Activated CD8-positive, alpha-beta T cell treated with anti-CD3 and anti-CD28 coated beads for 36 hours (primary cell): ENCODE data around the gene LGI4. TPM values are rescaled to one million over a fixed set of nuclear protein-coding genes. Genes with fewer than 3 reads are reported as not detected.

Experiments used
- ATAC-seq: fragments of 200-7000 bp; cut with Tn5 transposase; one replicate; pipeline ENCODE4 v1.10.0; 2021; ENCODE audit warnings: mild to moderate bottlenecking, moderate library complexity
- CTCF ChIA-PET: fragments of 350-600 bp; sonication (Branson Sonifier 250); formaldehyde crosslinking; loops from one replicate; lab custom pipeline; 2021; ENCODE audit warnings: antibody characterized with exemption; lab: Charles Lee
- POLR2A ChIA-PET: fragments of 350-600 bp; sonication (Branson Sonifier 250); formaldehyde crosslinking; loops from one replicate; lab custom pipeline; 2021; ENCODE audit warnings: antibody characterized with exemption; lab: Charles Lee
- DNase-seq: peaks from one replicate; pipeline ENCODE4 v3.0.0-alpha.2; 2020
- H3K27ac Mint-ChIP-seq: one replicate; pipeline ENCODE4 v1.8.0; 2021; ENCODE audit warnings: mild to moderate bottlenecking, mixed read lengths
- H3K27me3 Mint-ChIP-seq: one replicate; pipeline ENCODE4 v1.8.0; 2021; ENCODE audit warnings: mixed read lengths
- H3K36me3 Mint-ChIP-seq: one replicate; pipeline ENCODE4 v1.8.0; 2021; ENCODE audit warnings: low read depth, mixed read lengths
- H3K4me1 Mint-ChIP-seq: one replicate; pipeline ENCODE4 v1.8.0; 2021; ENCODE audit warnings: low read depth, mixed read lengths
- H3K4me3 Mint-ChIP-seq: one replicate; pipeline ENCODE4 v1.8.0; 2021; ENCODE audit warnings: mild to moderate bottlenecking, moderate library complexity, mixed read lengths
- H3K9me3 Mint-ChIP-seq: one replicate; pipeline ENCODE4 v1.8.0; 2021; ENCODE audit warnings: mixed read lengths
- intact Hi-C: fragments of 100-400 bp; cut with micrococcal nuclease; formaldehyde crosslinking; loops from one replicate; pipeline ENCODE4 v1.10.0; 2022
- total RNA-seq, 2 experiments: library from RNA; stranded (reverse); gene quantifications; one replicate each; pipeline ENCODE4 v1.2.3, GENCODE V29; 2021
- TF ChIP-seq, protein P1 (sequence below): fragments of 200-600 bp; IDR thresholded peaks from one replicate; pipeline ENCODE4 v1.8.0; 2022; ENCODE audit warnings: antibody characterized with exemption, mild to moderate bottlenecking

LGI4 gene
- total RNA-seq, 2 experiments from 2014 or later, result 0.25 to 0.27 TPM

DNA sequence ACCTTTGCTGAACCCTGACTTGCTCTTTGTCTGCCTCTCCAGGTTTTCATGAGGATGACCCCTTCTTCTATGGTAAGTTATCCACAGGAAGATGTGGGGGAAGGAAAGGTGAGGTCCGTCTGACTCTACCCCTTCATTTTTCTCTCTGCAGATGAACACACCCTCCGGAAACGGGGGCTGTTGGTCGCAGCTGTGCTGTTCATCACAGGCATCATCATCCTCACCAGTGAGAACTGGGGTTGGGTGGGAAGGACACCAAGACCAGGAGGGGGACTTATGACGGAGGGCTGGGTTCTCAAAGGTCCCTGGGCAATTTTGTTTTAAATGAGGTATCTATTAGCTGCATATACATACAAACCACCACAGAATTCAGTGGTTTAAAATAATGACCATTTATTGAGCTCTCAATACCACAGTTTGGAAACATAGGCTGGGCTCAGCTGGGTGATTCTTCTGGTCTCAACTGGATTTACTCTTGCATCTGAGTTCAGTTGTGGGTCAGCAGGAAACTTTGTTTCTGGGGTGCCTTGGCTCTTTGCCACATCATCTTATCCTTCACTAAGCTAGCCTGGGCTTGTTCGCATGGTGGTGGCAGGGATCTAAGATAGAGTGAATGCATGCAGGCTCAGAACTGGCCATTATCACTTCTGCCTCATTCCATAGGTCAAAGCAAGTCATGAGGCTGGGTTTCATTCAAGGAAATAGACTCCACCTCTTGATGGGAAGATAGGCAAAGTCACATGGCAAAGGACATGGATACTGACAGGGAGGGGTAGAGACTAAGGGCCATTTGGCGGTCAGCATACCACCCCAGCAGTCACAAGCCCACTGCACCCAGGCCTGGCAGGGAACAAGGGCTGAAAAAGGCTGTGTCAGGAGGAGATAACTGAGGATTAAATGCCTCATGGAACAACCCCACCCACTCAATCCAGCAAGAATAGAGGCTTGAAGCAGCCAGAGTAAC lies 31.5 kb upstream of the LGI4 start:
- ChIA-PET CTCF (interaction anchor here (1.3 to 1.9 kb wide), 3 partner anchors 12 to 100 kb away, joined by 3 to 7 read pairs (median 6); partner anchors contain the start of gene FXYD5), POLR2A (interaction anchor here (0.7 to 2.9 kb wide), 8 partner anchors 8 to 84 kb away, joined by 3 to 9 read pairs (median 5); partner anchors contain the start of gene FXYD5)
- intact Hi-C loops, result no loop called here
- Mint-ChIP-seq H3K4me1 (peaks cover 35% of the 10 kb centered on the region), H3K36me3 (peaks cover 91% of the 10 kb centered on the region), H3K27ac (peak overlapping the region; percentile 83), H3K4me3 (no peak overlapping the region), H3K9me3 (peaks cover 46% of the 10 kb centered on the region), H3K27me3 (no peaks in the 10 kb centered on the region)
- DNase-seq (no peak), ATAC-seq (no peak)
- TF ChIP-seq, protein P1, sequence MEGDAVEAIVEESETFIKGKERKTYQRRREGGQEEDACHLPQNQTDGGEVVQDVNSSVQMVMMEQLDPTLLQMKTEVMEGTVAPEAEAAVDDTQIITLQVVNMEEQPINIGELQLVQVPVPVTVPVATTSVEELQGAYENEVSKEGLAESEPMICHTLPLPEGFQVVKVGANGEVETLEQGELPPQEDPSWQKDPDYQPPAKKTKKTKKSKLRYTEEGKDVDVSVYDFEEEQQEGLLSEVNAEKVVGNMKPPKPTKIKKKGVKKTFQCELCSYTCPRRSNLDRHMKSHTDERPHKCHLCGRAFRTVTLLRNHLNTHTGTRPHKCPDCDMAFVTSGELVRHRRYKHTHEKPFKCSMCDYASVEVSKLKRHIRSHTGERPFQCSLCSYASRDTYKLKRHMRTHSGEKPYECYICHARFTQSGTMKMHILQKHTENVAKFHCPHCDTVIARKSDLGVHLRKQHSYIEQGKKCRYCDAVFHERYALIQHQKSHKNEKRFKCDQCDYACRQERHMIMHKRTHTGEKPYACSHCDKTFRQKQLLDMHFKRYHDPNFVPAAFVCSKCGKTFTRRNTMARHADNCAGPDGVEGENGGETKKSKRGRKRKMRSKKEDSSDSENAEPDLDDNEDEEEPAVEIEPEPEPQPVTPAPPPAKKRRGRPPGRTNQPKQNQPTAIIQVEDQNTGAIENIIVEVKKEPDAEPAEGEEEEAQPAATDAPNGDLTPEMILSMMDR, result no peak

DNA sequence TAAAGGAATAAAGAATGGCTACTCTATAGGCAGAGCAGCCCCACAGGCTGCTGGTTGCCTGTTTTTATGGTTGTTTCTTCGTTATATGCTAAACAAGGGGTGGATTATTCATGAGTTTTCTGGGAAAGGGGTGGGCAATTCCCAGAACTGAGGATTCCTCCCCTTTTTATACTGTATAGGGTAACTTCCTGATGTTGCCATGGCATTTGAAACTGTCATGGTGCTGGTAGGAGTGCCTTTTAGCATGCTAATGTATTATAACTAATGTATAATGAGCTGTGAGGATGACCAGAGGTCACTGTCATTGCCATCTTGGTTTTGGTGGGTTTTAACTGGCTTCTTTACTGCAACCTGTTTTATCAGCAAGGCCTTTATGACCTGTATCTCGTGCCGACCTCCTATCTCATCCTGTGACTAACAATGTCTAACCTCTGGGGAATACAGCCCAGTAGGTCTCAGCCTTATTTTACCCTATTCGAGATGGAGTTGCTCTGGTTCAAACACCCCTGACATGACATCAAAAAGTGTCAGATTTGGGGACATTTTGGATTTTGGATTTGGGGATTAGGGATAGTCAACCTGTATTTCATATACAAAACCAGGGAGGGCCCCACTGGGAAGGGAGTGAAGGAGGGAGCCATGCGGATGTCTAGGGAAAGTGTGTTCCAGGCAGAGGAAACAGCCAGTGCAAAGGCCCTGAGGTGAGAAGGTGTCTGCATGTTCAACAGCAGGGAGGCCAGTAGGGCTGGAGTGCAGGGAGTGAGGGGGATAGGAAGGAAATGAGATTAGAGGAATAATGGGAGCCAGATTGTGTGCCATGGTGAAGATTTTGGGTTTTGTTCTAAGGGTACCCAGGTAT lies 30.6 kb upstream of the LGI4 start:
- H3K27me3 Mint-ChIP-seq, result no peaks in the 10 kb centered on the region
- peaks cover 49% of the 10 kb centered on the region for H3K9me3 Mint-ChIP-seq
- H3K4me3 Mint-ChIP-seq, result no peak overlapping the region
- TF ChIP-seq, protein P1, result no peak
- DNase-seq (no peak), ATAC-seq (no peak)
- intact Hi-C loops, result no loop called here
- CTCF ChIA-PET, result interaction anchor here (1.4 kb wide), 1 partner anchor 11 kb away, joined by 6 read pairs; the partner anchor contains the start of gene FXYD5
- peaks cover 36% of the 10 kb centered on the region for H3K4me1 Mint-ChIP-seq
- H3K36me3 Mint-ChIP-seq, result peaks cover 94% of the 10 kb centered on the region
- peak overlapping the region; percentile 55 for H3K27ac Mint-ChIP-seq
- POLR2A ChIA-PET, result interaction anchor here (2.7 to 2.9 kb wide), 2 partner anchors 7 to 9 kb away, joined by 9 read pairs; no protein-coding TSS in a partner anchor

DNA sequence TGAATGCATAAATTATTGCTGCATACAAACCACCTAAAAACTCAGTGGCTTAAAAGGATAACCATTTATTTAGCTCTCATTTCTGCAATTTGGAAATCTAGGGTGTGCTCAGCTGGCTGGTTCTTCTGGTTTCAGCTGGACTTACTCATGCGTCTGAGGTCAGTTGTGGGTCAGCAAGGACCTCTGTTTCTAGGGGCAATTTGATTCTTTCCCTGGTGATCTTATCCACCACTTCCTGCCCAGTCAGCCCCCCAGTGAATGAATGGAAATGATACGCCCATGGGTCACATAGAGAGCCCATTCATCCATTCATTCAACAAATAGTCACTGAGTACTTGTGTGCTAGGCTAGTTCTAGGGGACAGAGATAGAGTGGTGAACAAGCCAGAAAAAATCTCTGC lies 29.6 kb upstream of the LGI4 start:
- POLR2A ChIA-PET, result interaction anchor here (0.8 to 1.4 kb wide), 4 partner anchors 10 to 51 kb away, joined by 3 to 4 read pairs (median 3); no protein-coding TSS in a partner anchor
- Mint-ChIP-seq H3K27ac (peak overlapping the region; percentile 25), H3K4me3 (no peak overlapping the region), H3K36me3 (peaks cover 97% of the 10 kb centered on the region), H3K27me3 (no peaks in the 10 kb centered on the region), H3K4me1 (peaks cover 35% of the 10 kb centered on the region), H3K9me3 (peaks cover 49% of the 10 kb centered on the region)
- ATAC-seq (no peak), DNase-seq (no peak)
- intact Hi-C loops, result no loop called here
- TF ChIP-seq, protein P1, result no peak
- CTCF ChIA-PET, result interaction anchor here (1.0 kb wide), 1 partner anchor 11 kb away, joined by 5 read pairs; no protein-coding TSS in a partner anchor

DNA sequence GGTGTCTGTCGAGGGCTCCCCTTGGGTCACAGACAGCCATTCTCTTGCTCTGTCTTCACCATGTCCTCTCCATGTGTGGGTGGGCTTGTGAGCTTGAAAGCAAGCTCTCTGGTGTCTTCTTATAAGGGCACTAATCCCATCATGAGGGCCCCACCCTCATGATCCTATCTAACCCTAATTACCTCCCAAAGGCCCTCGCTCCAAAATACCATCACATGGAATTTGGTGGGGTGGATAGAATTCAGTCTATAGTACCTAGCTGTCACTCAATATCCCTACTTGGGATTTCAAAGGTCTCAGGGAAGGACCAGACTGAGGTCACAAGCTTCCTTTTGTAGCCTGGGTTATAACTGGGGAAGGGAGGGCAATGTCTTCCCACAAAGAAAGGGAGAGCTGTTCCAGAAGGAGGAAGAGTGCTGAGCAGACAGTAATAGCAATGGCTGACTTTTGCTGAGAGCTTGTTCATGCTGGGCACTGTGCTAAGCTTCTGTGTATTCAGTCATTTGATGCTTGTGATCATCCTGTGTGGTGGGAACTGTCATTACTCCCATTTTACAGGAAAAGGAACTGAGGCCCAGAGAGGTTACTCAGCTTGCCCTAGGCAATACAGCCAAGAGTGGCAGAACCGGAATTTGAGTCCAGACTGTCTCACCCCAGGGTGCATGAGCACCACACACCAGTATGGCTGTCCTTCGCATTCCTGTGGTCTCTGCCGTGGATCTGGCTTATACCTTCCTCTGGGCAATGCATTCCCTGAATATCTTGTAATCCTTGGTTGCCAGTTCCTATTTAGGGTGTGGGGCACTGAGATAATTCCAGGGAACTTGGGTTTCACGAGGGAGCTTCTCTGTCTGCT lies 27.8 kb upstream of the LGI4 start:
- intact Hi-C loops, result no loop called here
- TF ChIP-seq, protein P1, result no peak
- Mint-ChIP-seq H3K27ac (peak overlapping the region; percentile 67), H3K4me3 (no peak overlapping the region), H3K4me1 (peaks cover 48% of the 10 kb centered on the region), H3K36me3 (peaks cover 100% of the 10 kb centered on the region), H3K27me3 (no peaks in the 10 kb centered on the region), H3K9me3 (peaks cover 49% of the 10 kb centered on the region)
- CTCF ChIA-PET, result interaction anchor here (0.9 to 2.0 kb wide), 6 partner anchors 9 to 103 kb away, joined by 3 to 9 read pairs (median 4); partner anchors contain the start of genes FXYD3 and FXYD5
- DNase-seq, result no peak
- no peak for ATAC-seq
- POLR2A ChIA-PET, result interaction anchor here (0.7 to 3.2 kb wide), 6 partner anchors 8 to 109 kb away, joined by 3 to 17 read pairs (median 4); partner anchors contain the start of gene FXYD5
